ENCODE measurements around the gene ADGRL3.
"Not testable (repeated sequence)": the region's sequence is repeated elsewhere in the genome, so short reads cannot be mapped to it uniquely, and the experiment has no call there.

The ADGRL3 gene

GRCh38 chr4:61373901-61374440 lies 173.8 kb downstream of the ADGRL3 start:
- no peak for DNase-seq

GRCh38 chr4:61374447-61374891 lies 174.3 kb downstream of the ADGRL3 start:
- DNase-seq: no peak

- no peak for DNase-seq
Observed at GRCh38 chr4:61375301-61375700, 175.2 kb downstream of the ADGRL3 start.

GRCh38 chr4:61376301-61376700 lies 176.2 kb downstream of the ADGRL3 start:
- DNase-seq: no peak

- no peak for DNase-seq
Observed at GRCh38 chr4:61379406-61379805, 179.3 kb downstream of the ADGRL3 start.

- DNase-seq: no peak
Observed at GRCh38 chr4:61380865-61381264, 180.7 kb downstream of the ADGRL3 start.

GRCh38 chr4:61385256-61385655 lies 185.1 kb downstream of the ADGRL3 start:
- no peak for DNase-seq

GRCh38 chr4:61387372-61387771 lies 187.2 kb downstream of the ADGRL3 start:
- not testable (repeated sequence) for DNase-seq

- DNase-seq: no peak
Observed at GRCh38 chr4:61389640-61390039, 189.5 kb downstream of the ADGRL3 start.

- DNase-seq: no peak
Observed at GRCh38 chr4:61395754-61396153, 195.6 kb downstream of the ADGRL3 start.

- no peak for DNase-seq
Observed at GRCh38 chr4:61397174-61397573, 197.0 kb downstream of the ADGRL3 start.

GRCh38 chr4:61400439-61401038 lies 200.4 kb downstream of the ADGRL3 start:
- no peak for DNase-seq

- DNase-seq: no peak
Observed at GRCh38 chr4:61401771-61402170, 201.6 kb downstream of the ADGRL3 start.

- no peak for DNase-seq
Observed at GRCh38 chr4:61405307-61405706, 205.2 kb downstream of the ADGRL3 start.

GRCh38 chr4:61406677-61407076 lies 206.6 kb downstream of the ADGRL3 start:
- DNase-seq: no peak

GRCh38 chr4:61407642-61408618 lies 207.8 kb downstream of the ADGRL3 start:
- DNase-seq: no peak

GRCh38 chr4:61408861-61409260 lies 208.7 kb downstream of the ADGRL3 start:
- no peak for DNase-seq

GRCh38 chr4:61411241-61411640 lies 211.1 kb downstream of the ADGRL3 start:
- no peak for DNase-seq

- no peak for DNase-seq
Observed at GRCh38 chr4:61425315-61425714, 225.2 kb downstream of the ADGRL3 start.

GRCh38 chr4:61426229-61426628 lies 226.1 kb downstream of the ADGRL3 start:
- no peak for DNase-seq

GRCh38 chr4:61427099-61427817 lies 227.1 kb downstream of the ADGRL3 start:
- no peak for DNase-seq

- DNase-seq: no peak
Observed at GRCh38 chr4:61427818-61428495, 227.8 kb downstream of the ADGRL3 start.

GRCh38 chr4:61428950-61429349 lies 228.8 kb downstream of the ADGRL3 start:
- DNase-seq: no peak

Measured in stimulated activated CD4-positive, alpha-beta T cell treated with anti-CD3 and anti-CD28 coated beads, Interleukin-4, amount 100 ng/mL, for 24 hours (primary cell).